ENCODE results near the gene NT5E. TPM values are rescaled to one million over a fixed set of nuclear protein-coding genes. Genes with fewer than 3 reads are reported as not detected.

Gene NT5E
- total RNA-seq, 1 donor from 2014 or later = 31.2 TPM

GRCh38 chr6:85460921-85461797 lies 11.3 kb downstream of the NT5E start:
- peak; percentile 43 for DNase-seq

- no peak for DNase-seq
These were observed 11.9 kb downstream of the NT5E start for GRCh38 chr6:85461798-85462170.

GRCh38 chr6:85462673-85463072 lies 12.8 kb downstream of the NT5E start:
- DNase-seq = no peak

GRCh38 chr6:85463621-85464259 lies 13.9 kb downstream of the NT5E start:
- no peak for DNase-seq

- peak; percentile 47 for DNase-seq
These were observed 14.4 kb downstream of the NT5E start for GRCh38 chr6:85464260-85464644.

GRCh38 chr6:85464722-85465150 lies 14.9 kb downstream of the NT5E start:
- no peak for DNase-seq

- no peak for DNase-seq
These were observed 15.9 kb downstream of the NT5E start for GRCh38 chr6:85465762-85466161.

- no peak for DNase-seq
These were observed 18.4 kb downstream of the NT5E start for GRCh38 chr6:85468326-85468725.

GRCh38 chr6:85469276-85470022 lies 19.6 kb downstream of the NT5E start:
- peak; percentile 30 for DNase-seq

GRCh38 chr6:85470023-85470410 lies 20.1 kb downstream of the NT5E start:
- no peak for DNase-seq

- no peak for DNase-seq
These were observed 22.9 kb downstream of the NT5E start for GRCh38 chr6:85472744-85473143.

- DNase-seq = no peak
These were observed 23.9 kb downstream of the NT5E start for GRCh38 chr6:85473748-85474147.

- DNase-seq = no peak
These were observed 26.6 kb downstream of the NT5E start for GRCh38 chr6:85476532-85476931.

- DNase-seq = no peak
These were observed 29.3 kb downstream of the NT5E start for GRCh38 chr6:85479208-85479607.

GRCh38 chr6:85482206-85482904 lies 32.5 kb downstream of the NT5E start:
- DNase-seq = peak; percentile 35

- peak; percentile 59 for DNase-seq
These were observed 33.2 kb downstream of the NT5E start for GRCh38 chr6:85482905-85483700.

- DNase-seq = no peak
These were observed 34.0 kb downstream of the NT5E start for GRCh38 chr6:85483846-85484245.

- DNase-seq = no peak
These were observed 35.1 kb downstream of the NT5E start for GRCh38 chr6:85484948-85485347.

- no peak for DNase-seq
These were observed 40.8 kb downstream of the NT5E start for GRCh38 chr6:85490516-85491248.

GRCh38 chr6:85493389-85493788 lies 43.5 kb downstream of the NT5E start:
- DNase-seq = no peak
